Neutrophil (primary cell): ENCODE measurements around the gene ASXL1.

Experiments used
- H3K27ac ChIP-seq: fragments of 200-600 bp; sonication (generic); 2 replicates; pipeline ENCODE4 v1.5.1; 2016; ENCODE audit warnings: mild to moderate bottlenecking, moderate library complexity
- H3K27me3 ChIP-seq: fragments of 200-600 bp; sonication (generic); 2 replicates; pipeline ENCODE4 v1.6.0; 2016; ENCODE audit warnings: mild to moderate bottlenecking
- H3K36me3 ChIP-seq: fragments of 200-600 bp; sonication (generic); 2 replicates; pipeline ENCODE4 v1.5.1; 2017
- H3K4me1 ChIP-seq, 2 experiments: fragments of 200-600 bp in 1 of 2; sonication (generic) in 1 of 2; 1 replicate in 1 of 2; 2 replicates in 1 of 2; pipeline versions ENCODE4 v1.5.1 to v1.6.1; 2013 to 2016; ENCODE audit warnings: low read depth in 1 of 2, low read length in 1 of 2, mild to moderate bottlenecking in 1 of 2, moderate library complexity in 1 of 2; ENCODE audit not compliant: control insufficient read depth in 1 of 2, insufficient read depth in 1 of 2
- H3K4me3 ChIP-seq, 2 experiments: fragments of 200-600 bp in 1 of 2; sonication (generic) in 1 of 2; 1 replicate in 1 of 2; 2 replicates in 1 of 2; pipeline ENCODE4 v1.5.1; 2013 to 2016; ENCODE audit warnings: low read depth in 1 of 2, low read length in 1 of 2, mild to moderate bottlenecking in 1 of 2, moderate library complexity in 1 of 2
- H3K9me3 ChIP-seq: fragments of 200-600 bp; sonication (generic); 2 replicates; pipeline ENCODE4 v1.5.1; 2016
- CTCF ChIP-seq: fragments of 200-600 bp; sonication (generic); IDR thresholded peaks from 2 replicates; pipeline ENCODE4 v1.5.1; 2016; ENCODE audit warnings: antibody characterized with exemption

The ASXL1 gene

GRCh38 chr20:32445539-32446273 lies 87.6 kb downstream of the ASXL1 start:
- H3K27me3 ChIP-seq: no peaks in the 10 kb centered on the region
- H3K4me1 ChIP-seq: peaks cover 18% of the 10 kb centered on the region in 2 experiments
- H3K9me3 ChIP-seq: no peaks in the 10 kb centered on the region
- H3K27ac ChIP-seq: peak overlapping the region; percentile 16
- H3K36me3 ChIP-seq: peaks cover 99% of the 10 kb centered on the region
- TF ChIP-seq CTCF: no peak
- H3K4me3 ChIP-seq: no peak overlapping the region

GRCh38 chr20:32446301-32447100 lies 88.4 kb downstream of the ASXL1 start:
- no peaks in the 10 kb centered on the region for H3K27me3 ChIP-seq
- peaks cover 19 to 23% of the 10 kb centered on the region in 2 experiments for H3K4me1 ChIP-seq
- no peak overlapping the region for H3K27ac ChIP-seq
- no peaks in the 10 kb centered on the region for H3K9me3 ChIP-seq
- peaks cover 99% of the 10 kb centered on the region for H3K36me3 ChIP-seq
- TF ChIP-seq CTCF: no peak
- no peak overlapping the region for H3K4me3 ChIP-seq

- Histone ChIP-seq H3K4me3 (no peak overlapping the region), H3K4me1 (peaks cover 19 to 23% of the 10 kb centered on the region in 2 experiments)
Measured at GRCh38 chr20:32447136-32448027, 89.3 kb downstream of the ASXL1 start.

DNA sequence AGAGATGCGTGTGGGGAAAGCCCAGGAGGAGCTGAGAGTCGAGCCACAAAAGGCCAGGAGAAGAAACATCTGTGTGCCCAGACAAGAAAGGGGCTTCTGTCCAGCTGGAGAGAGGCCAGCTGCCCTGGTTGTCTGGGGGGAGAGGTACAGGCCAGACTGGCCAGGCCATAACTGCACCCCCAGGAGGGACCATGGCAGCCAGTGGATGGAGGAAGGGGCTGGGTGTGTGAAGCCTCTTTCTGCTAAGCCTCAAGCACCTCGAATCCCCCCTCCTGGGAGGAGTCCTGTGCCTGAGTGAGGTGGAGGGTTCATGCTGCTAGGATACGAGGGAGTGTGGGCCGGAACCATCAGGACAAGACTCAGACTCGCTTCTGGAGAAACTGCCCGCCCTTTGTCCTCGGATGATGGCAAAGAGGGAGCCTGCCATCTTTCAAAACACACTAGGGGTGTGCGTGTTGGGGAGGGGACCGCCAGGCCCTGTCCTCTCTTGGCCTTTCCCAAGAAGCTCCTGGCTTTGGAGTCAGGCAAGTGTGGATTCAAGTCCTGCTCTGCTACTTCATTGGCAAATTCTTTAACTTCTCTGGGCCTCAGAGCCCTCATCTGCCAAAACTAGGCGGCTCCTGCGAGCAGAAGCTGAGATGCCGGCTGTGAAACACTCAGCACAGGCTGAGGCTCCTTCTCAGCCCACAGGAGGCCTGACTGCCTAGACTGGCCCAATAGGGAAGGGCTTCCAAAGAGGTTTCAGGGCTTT lies 90.3 kb downstream of the ASXL1 start:
- peaks cover 19 to 23% of the 10 kb centered on the region in 2 experiments for H3K4me1 ChIP-seq
- TF ChIP-seq CTCF: no peak
- peak overlapping the region; percentile 57 for H3K27ac ChIP-seq
- H3K27me3 ChIP-seq: no peaks in the 10 kb centered on the region
- peaks cover 99% of the 10 kb centered on the region for H3K36me3 ChIP-seq
- H3K9me3 ChIP-seq: no peaks in the 10 kb centered on the region
- H3K4me3 ChIP-seq: no peak overlapping the region

More at GRCh38 chr20:32447136-32448027, 89.3 kb downstream of the ASXL1 start:
- no peak for TF ChIP-seq CTCF
- no peaks in the 10 kb centered on the region for H3K9me3 ChIP-seq
- no peaks in the 10 kb centered on the region for H3K27me3 ChIP-seq
- H3K36me3 ChIP-seq: peaks cover 99% of the 10 kb centered on the region
- no peak overlapping the region for H3K27ac ChIP-seq
